Islet of Langerhans (tissue), 1 donor: ENCODE data around the gene CYP2C19.
"Not testable (repeated sequence)": the region's sequence is repeated elsewhere in the genome, so short reads cannot be mapped to it uniquely, and the experiment has no call there.

Experiments used
- FAIRE-seq: peaks from one replicate; lab custom pipeline; 2011; peaks lifted over from hg19 to GRCh38; lab: Jason Lieb, UNC

CYP2C19 gene

DNA sequence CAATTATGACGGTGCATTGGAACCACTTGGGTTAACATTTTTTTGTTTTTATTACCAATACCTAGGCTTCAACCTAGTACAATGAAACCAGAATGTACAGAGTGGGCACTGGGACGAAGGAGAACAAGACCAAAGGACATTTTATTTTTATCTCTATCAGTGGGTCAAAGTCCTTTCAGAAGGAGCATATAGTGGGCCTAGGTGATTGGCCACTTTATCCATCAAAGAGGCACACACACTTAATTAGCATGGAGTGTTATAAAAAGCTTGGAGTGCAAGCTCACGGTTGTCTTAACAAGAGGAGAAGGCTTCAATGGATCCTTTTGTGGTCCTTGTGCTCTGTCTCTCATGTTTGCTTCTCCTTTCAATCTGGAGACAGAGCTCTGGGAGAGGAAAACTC, at the start of gene CYP2C19:
CYP2C19 (plus strand) TSS at position 289 of the 400 bp plus-strand sequence; CDS start at position 314, 25 bp downstream.
- no peak for FAIRE-seq

DNA sequence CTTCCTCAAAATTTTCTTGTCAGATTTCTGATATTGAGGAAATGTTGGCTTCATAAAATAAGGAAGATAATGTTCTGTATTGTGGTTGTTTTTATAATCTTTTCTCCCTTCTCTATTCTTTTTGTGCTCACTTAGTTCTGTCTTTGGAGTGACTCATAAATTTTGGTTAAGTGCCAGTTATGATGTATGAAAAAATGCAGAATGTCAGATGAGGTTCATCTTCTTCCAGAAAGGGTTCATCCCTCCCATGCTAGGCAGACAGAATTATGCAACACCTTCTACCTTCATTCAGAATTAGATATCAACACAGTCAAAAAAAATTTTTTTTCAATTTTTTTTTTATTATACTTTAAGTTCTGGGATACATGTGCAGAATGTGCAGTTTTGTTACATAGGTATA, 36.6 kb upstream of the CYP2C19 start:
- no peak for FAIRE-seq

DNA sequence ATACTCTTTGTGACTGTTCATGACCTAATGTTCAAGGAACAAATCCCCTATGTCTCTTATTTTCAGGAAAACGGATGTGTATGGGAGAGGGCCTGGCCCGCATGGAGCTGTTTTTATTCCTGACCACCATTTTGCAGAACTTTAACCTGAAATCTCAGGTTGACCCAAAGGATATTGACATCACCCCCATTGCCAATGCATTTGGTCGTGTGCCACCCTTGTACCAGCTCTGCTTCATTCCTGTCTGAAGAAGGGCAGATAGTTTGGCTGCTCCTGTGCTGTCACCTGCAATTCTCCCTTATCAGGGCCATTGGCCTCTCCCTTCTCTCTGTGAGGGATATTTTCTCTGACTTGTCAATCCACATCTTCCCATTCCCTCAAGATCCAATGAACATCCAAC, 27.3 kb upstream of the CYP2C19 start:
- no peak for FAIRE-seq

DNA sequence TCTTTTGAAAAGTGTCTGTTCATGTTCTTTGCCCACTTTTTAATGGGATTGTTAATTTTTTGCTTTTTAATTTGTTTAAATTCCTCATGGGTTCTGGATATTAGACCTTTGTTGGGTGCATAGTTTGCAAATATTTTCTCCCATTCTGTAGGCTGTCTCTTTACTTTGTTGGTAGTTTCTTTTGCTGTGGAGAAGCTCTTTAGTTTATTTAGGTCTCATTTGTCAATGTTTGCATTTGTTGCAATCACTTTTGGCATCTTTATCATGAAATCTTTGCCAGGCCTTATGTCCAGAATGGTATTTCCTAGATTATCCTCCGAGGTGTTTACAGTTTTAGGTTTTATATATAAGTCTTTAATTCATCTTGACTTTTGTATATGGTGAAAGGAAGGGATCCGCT, 23.9 kb upstream of the CYP2C19 start:
- no peak for FAIRE-seq

DNA sequence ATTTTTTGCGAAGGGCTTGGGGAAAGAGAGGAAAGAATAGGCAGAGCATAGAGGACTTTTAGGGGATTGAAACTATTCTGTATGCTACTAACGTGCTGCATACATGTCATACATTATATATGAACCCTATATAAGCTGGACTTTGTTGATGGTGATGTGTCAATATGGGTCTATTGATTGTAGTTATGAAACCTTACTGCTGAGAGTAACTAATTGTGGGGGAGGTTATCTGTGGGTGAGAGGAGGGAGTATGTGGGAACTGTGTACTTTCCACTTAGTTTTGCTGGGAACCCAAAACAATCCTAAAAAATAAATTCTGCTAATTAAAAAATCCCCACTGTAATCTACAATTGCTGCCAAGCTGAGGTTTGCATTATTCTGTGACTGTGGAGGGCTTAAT, 15.3 kb upstream of the CYP2C19 start:
- no peak for FAIRE-seq

DNA sequence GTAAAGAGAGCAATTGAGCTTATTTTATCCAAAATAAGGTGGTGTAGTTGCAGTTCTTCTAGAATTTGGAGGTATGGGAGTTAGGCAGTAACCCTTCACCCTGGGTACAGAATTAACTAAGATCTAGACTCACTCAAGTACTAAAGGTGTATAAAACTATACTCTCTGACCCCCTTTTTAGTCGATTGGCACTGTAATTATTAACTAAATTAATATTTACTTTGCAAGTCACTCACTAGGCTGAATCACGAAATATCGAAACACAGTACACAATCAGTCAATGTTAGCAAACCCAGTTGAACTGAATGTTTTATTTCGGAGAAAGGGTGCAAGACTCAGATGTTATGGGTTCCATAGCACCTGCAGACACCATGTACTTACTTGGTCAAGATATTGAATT, 14.6 kb upstream of the CYP2C19 start:
- FAIRE-seq: no peak

DNA sequence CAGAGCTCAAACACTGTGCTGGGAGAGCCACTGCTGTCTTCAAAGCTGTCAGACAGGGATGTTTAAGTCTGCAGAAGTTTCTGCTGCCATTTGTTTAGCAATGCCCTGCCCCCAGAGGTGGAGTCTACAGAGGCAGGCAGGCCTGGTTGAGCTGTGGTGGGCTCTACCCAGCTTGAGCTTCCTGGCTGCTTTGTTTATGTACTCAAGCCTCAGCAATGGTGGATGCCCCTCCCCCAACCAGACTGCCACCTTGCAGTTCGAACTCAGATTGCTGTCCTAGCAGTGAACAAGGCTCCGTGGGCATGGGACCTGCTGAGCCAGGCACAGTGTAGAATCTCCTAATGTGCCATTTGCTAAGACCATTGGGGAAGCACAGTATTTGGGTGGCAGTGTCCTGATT, 4.6 kb upstream of the CYP2C19 start:
- no peak for FAIRE-seq

DNA sequence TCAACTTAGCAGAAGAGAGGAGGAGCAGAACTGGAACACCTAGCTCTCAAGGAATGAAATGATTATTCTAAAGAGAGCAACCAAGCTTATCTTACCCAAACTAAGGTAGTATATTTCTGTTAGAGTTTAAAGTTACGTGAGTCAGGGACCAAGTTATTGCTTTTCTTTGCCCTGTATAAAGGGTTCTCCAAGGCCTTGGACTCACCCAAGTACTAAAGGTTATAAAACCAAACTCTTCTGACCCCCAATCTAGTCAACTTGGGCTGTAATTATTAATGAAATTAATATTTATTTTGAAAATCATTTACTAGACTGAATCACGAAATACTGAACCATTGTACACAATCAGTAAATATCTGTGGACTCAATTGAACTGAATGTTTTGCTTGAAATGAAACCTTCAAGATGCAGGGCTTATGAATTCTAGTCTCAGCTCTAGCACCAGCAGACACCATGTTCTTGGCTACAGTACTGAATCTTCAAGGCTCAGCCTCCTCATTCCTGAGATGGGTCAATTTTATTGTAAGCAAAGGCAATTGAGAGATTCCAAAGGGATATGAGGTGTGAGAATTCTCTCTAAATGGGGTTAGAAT, 1.8 kb upstream of the CYP2C19 start:
- FAIRE-seq: no peak

DNA sequence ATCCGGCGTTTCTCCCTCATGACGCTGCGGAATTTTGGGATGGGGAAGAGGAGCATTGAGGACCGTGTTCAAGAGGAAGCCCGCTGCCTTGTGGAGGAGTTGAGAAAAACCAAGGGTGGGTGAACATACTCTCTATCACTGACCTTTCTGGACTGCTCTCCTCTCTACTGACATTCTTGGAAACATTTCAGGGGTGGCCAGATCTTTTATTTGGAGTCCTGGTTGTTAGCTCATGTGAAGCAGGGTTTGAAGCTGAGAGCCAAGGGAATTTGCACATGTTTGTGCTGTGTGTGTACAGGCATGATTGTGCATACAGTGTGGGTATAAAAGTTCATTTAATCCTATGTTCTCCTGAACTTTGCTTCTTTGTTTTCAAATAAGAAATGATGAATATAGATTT, 12.9 kb downstream of the CYP2C19 start:
- FAIRE-seq: not testable (repeated sequence)

DNA sequence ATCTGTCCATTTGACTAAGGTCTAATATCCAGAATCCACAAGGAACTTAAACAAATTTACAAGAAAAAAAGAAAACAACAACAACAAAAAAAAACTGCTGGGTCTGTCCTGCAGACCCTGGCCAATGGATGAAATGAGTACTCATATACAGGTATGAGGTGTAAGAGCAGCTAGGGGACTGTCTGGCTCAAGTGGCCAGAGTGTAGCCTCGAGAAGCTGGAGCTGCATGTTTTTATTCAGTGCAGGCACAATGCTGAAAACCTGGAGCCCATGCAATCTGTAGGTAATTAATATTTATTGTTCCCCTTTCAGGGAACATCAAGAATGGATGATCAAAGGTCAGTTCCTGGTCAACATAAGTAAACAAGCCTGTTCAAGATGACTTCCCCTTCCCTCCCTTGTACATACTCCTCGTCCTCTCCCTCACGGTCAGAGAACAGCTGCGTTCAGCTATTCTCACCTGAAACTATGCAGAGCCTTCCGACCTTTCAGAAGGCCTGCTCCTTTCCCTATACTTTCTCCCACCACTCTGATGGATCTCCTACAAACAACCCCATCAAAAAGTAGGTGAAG, 15.5 kb downstream of the CYP2C19 start:
- FAIRE-seq: no peak

DNA sequence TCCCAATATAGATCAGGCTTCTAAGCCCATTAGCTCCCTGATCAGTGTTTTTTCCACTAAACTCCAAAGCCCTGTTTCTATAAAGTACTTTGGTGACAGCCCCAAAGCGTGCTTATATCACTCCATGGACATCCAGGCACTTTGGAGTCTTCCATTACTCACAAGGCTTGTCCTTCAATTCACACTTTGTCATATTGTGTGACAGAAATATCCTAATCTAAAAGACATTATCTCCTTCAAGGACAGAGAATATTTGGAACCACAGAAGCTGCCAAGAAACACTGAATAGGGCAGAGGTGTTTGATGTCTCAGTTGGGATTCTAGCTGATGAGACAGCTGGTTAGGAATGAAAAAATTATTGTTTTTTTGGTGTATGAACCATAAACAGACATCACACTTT, 18.4 kb downstream of the CYP2C19 start:
- FAIRE-seq: no peak

DNA sequence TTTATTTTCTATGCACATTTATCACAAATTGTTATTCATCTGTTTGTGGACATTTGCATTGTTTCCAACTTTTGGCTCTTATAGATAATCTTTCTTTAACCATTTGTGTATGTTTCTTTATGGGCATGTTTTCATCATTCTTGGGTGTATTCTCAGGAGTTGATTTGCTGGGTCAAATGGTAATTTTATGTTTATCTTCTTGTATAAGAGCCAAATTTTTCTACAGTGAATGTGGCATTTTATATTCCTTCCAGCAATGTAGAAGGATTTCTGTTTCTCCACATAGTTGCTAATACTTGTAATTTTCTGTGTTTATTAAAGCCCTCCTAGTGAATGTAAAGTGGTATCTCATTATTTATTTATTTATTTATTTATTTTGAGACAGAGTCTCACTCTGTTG, 21.8 kb downstream of the CYP2C19 start:
- no peak for FAIRE-seq

DNA sequence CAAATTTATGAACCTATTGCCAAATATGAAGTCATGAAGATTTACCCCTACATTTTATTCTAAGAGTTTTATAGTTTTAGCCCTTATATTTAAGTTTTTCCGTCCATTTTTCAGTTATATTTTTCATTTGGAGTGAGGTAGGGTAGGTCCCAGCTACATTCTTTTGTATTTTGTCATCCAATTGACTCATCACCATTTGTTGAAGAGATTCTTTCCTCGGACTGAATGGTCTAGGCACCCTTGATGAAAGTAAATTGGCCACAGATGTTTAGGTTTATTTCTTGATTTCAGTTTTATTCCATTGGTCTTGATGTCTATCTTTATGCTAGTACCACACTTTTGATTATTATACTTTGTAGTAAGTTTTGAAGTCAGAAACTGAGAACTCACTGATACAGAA, 22.7 kb downstream of the CYP2C19 start:
- no peak for FAIRE-seq

DNA sequence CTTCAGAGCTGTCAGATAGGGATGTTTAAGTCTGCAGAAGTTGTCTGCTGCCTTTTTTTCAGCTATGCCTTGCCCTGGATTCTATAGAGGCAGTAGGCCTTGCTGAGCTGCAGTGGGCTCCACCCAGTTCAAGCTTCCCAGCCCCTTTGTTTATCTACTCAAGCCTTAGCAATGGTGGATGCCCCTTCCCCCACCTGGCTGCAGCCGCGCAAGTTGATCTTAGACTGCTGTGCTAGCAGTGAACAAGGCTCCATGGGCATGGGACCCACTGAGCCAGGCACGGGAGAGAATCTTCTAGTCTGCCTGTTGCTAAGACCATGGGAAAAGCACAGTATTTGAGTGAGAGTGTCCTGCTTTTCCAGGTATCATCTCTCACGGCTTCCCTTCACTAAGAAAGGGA, 38.1 kb downstream of the CYP2C19 start:
- FAIRE-seq: not testable (repeated sequence)

DNA sequence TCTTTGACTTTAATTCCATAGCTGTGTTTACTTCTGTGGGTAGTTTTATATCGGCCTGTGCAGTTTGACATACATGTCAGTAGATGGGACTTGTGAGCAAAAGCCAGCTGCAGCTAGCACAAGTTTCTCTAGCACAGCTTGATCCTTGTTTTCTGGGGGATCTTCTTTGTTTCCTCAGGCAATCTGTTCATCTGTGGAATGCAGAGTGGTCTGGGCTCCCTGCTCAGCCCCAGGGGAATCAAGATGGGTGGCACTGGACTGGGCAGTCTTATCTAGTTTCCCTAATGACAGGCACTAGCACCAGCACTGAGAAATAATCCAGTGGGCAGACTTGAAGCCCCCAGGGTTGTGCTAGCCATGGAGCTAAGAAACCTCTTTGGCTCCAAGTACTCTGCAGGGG, 40.8 kb downstream of the CYP2C19 start:
- FAIRE-seq: no peak

DNA sequence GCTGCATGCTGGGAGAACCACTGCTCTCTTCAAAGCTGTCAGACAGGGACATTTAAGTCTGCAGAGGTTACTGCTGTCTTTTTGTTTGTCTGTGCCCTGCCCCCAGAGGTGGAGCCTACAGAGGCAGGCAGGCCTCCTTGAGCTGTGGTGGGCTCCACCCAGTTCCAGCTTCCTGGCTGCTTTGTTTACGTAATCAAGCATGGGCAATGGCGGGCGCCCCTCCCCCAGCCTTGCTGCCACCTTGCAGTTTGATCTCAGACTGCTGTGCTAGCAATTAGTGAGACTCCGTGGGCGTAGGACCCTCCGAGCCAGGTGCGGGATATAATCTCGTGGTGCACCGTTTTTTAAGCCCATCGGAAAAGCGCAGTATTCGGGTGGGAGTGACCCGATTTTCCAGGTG, 67.5 kb downstream of the CYP2C19 start:
- FAIRE-seq: not testable (repeated sequence)

DNA sequence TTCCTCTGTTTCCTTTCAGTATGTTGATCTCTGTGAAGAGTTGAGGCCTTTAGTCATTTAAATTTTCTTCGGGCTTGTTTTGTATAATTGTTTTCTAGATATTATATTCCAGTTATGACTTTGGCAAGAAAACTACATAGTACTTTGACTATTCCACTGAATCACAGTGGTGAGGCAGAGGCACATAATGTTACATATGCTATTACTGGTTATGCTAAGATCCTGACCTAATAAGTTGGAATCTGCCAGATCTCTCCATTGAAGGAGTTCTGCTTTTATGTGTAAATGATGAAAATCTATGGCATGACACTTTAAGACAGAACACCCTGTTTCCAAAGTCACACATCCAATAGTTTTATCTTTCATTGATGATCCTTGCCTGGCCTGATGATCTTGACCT, 83.7 kb downstream of the CYP2C19 start:
- FAIRE-seq: no peak

DNA sequence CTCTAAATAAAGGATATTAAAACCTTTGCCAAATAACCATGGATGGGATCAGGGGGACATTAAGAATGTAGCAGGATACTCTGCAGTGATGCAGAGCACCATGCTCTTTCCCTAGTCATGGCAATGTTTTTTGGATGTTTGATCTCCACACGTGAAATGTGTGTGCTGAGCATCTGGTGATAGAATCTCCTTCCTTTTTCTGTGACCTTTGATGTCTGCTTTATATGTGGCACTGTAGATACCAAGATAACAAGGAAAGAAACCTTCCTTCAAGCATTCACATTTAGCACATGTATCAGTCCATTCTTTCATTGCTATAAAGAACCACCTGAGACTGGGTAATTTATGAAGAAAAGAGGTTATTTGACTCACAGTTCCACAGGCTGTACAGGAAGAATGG, 88.3 kb downstream of the CYP2C19 start:
- no peak for FAIRE-seq

DNA sequence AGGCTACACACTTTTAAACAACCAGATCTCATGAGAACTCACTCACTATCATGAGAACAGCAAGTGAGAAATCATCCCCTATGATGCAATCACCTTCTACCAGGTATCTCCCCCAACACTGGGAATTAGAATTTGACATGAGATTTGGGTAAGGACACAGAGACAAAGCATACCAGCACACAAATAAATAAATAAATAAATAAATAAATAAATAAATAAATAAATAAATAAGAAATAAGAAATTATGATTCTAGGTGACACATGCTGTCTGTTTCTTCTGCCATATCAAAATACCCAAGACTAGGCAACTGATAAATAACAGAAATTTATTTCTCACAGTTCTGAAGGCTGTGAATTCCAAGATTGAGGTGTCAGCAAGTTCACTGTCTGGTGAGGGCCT, 88.8 kb downstream of the CYP2C19 start:
- FAIRE-seq: no peak

DNA sequence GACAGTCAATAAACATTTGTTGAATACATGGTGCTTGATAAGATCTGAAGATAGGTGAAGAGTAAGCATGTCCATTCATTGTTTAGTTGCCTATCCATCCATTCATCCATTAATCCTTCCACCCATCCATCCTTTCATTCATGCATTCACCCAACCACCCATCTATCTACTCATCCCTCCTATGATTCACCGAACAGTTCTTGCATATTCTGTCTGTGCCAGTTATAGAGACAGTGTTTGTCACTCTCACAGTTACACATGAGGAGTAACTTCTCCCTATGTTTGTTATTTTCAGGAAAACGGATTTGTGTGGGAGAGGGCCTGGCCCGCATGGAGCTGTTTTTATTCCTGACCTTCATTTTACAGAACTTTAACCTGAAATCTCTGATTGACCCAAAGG, 90.0 kb downstream of the CYP2C19 start:
- no peak for FAIRE-seq

DNA sequence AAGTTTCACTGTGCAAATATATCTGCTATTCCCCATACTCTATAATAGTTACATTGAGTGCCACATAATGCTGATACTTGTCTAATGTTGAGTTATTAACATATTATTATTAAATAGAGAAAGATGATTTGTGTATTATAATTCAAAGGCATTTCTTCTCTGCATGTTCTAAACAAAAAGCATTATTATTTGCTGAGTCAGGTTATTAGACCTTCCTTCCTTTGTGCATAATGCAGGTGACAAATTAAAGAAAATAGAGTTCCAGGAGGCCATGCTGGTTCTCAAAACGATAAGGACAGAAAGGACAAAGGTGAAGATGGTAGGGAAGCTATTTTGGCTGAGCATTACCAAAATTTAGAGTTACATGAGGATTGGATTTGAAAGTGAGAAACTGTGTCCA, 90.6 kb downstream of the CYP2C19 start:
- no peak for FAIRE-seq

DNA sequence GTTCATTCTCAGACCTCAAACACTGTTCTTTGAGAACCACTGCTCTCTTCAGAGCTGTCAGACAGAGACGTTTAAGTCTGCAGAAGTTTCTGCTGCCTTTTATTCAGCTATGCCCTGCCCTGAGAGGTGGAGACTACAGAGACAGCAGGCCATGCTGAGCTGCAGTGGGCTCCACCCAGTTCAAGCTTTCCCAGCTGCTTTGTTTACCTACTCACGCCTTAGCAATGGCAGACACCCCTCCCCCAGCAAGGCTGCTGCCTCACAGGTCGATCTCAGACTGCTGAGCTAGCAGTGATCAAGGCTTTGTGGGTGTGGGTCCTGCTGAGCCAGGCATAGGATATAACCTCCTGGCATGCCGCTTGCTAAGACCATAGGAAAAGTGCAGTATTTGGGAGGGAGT, 95.5 kb downstream of the CYP2C19 start:
- no peak for FAIRE-seq

DNA sequence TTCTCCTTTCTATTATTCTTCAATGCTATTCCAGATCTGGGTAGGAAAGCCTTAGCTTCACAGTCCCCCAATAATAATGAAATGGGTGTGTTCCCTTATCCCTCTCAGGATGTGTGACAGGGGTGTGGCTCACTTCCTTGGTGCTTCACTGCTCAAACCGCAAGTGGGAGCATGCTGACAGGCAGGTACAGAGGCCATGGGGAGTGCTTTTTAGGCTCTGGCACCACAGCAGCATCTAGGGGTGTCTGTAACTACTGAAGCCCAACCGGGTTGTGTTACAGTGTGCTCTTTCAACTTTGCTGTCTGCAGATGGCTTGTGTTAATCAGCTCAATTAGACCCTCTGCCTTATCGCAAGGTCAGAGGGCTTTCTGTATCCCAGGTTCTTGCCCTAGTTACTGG, 96.6 kb downstream of the CYP2C19 start:
- no peak for FAIRE-seq

DNA sequence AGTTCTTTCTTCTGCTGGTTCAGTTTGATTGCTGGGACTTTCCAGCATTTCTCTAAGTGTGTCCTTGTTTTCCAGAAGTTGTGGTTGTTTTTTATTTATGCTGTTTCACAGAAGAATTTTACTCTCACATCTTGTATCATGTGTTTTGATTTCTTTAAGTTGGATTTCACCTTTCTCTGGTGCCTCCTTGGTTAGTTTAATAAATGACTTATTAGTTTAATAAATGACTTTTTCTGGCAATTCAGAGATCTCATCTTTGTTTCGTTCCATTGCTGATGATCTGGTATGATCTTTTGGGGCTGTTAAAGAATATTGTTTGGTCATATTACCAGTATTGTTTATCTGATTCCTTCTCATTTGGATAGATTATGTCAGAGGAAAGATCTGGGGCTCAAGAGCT, 116.2 kb downstream of the CYP2C19 start:
- no peak for FAIRE-seq

DNA sequence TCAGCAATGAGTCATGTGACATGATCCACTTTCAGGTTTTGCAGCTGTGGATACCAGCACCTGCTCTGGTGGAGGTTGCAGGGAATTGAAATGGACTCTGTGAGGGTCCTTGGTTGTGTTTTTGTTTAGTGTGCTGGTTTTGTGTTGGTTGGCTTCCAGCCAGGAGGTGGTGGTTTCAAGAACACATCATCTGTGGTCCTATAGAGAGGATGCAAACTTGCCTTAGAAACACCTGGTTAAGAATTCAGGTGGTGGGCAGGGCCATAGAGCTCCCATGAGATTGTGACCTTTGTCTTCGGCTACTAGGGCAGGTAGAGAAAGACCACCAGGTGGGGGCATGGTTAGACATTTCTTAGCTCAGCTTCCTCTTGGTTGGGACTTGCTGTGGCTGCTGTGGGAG, 116.7 kb downstream of the CYP2C19 start:
- no peak for FAIRE-seq
